ENCODE measurements around the gene DYRK3.

The DYRK3 gene

GRCh38 chr1:206653715-206654459, 18.6 kb downstream of the DYRK3 start:
- H3K9me3 ChIP-seq (replicated peaks; ENCODE audit: low read length) = no peaks in the 10 kb centered on the region
- peaks cover 7% of the 10 kb centered on the region for H3K27me3 ChIP-seq (ENCODE audit: control insufficient read depth, insufficient read depth, low read length)
- peaks cover 6% of the 10 kb centered on the region for H3K4me1 ChIP-seq (ENCODE audit: control insufficient read depth, insufficient read depth, low read length)
- no peak overlapping the region for H3K9ac ChIP-seq (ENCODE audit: low read depth, low read length)
- no peak overlapping the region for H3K4me3 ChIP-seq (ENCODE audit: low read length)
- no peak overlapping the region for H3K4me2 ChIP-seq (ENCODE audit: low read length)
- peaks cover 5% of the 10 kb centered on the region for H3K36me3 ChIP-seq (ENCODE audit: insufficient read depth, low read length)

GRCh38 chr1:206654828-206655227, 19.5 kb downstream of the DYRK3 start:
- no peak overlapping the region for H3K4me3 ChIP-seq (ENCODE audit: low read length)
- no peak overlapping the region for H3K9ac ChIP-seq (ENCODE audit: low read depth, low read length)

GRCh38 chr1:206655471-206655882, 20.1 kb downstream of the DYRK3 start:
- Histone ChIP-seq H3K4me2 (ENCODE audit: low read length) (no peak overlapping the region), H3K9ac (ENCODE audit: low read depth, low read length) (no peak overlapping the region), H3K4me1 (ENCODE audit: control insufficient read depth, insufficient read depth, low read length) (peaks cover 14% of the 10 kb centered on the region), H3K9me3 (replicated peaks; ENCODE audit: low read length) (no peaks in the 10 kb centered on the region), H3K27me3 (ENCODE audit: control insufficient read depth, insufficient read depth, low read length) (peaks cover 7% of the 10 kb centered on the region), H3K4me3 (ENCODE audit: low read length) (no peak overlapping the region), H3K36me3 (ENCODE audit: insufficient read depth, low read length) (peaks cover 5% of the 10 kb centered on the region)

More at GRCh38 chr1:206654828-206655227, 19.5 kb downstream of the DYRK3 start:
- no peaks in the 10 kb centered on the region for H3K9me3 ChIP-seq (replicated peaks; ENCODE audit: low read length)
- H3K27me3 ChIP-seq (ENCODE audit: control insufficient read depth, insufficient read depth, low read length) = peaks cover 7% of the 10 kb centered on the region
- peaks cover 11% of the 10 kb centered on the region for H3K4me1 ChIP-seq (ENCODE audit: control insufficient read depth, insufficient read depth, low read length)
- no peak overlapping the region for H3K4me2 ChIP-seq (ENCODE audit: low read length)
- peaks cover 5% of the 10 kb centered on the region for H3K36me3 ChIP-seq (ENCODE audit: insufficient read depth, low read length)

GRCh38 chr1:206656936-206657335, 21.6 kb downstream of the DYRK3 start:
- Histone ChIP-seq H3K4me1 (ENCODE audit: control insufficient read depth, insufficient read depth, low read length) (peaks cover 14% of the 10 kb centered on the region), H3K36me3 (ENCODE audit: insufficient read depth, low read length) (no peaks in the 10 kb centered on the region), H3K4me3 (ENCODE audit: low read length) (no peak overlapping the region)

GRCh38 chr1:206657751-206658150, 22.4 kb downstream of the DYRK3 start:
- Histone ChIP-seq H3K4me1 (ENCODE audit: control insufficient read depth, insufficient read depth, low read length) (peaks cover 8% of the 10 kb centered on the region), H3K27me3 (ENCODE audit: control insufficient read depth, insufficient read depth, low read length) (peaks cover 21% of the 10 kb centered on the region), H3K9me3 (replicated peaks; ENCODE audit: low read length) (no peaks in the 10 kb centered on the region), H3K4me3 (ENCODE audit: low read length) (no peak overlapping the region), H3K9ac (ENCODE audit: low read depth, low read length) (no peak overlapping the region), H3K36me3 (ENCODE audit: insufficient read depth, low read length) (no peaks in the 10 kb centered on the region), H3K4me2 (ENCODE audit: low read length) (no peak overlapping the region)

More at GRCh38 chr1:206656936-206657335, 21.6 kb downstream of the DYRK3 start:
- H3K9ac ChIP-seq (ENCODE audit: low read depth, low read length) = no peak overlapping the region
- no peak overlapping the region for H3K4me2 ChIP-seq (ENCODE audit: low read length)
- peaks cover 12% of the 10 kb centered on the region for H3K27me3 ChIP-seq (ENCODE audit: control insufficient read depth, insufficient read depth, low read length)
- no peaks in the 10 kb centered on the region for H3K9me3 ChIP-seq (replicated peaks; ENCODE audit: low read length)

- Histone ChIP-seq H3K9me3 (replicated peaks; ENCODE audit: low read length) (no peaks in the 10 kb centered on the region), H3K36me3 (ENCODE audit: insufficient read depth, low read length) (no peaks in the 10 kb centered on the region), H3K27me3 (ENCODE audit: control insufficient read depth, insufficient read depth, low read length) (peaks cover 26% of the 10 kb centered on the region), H3K4me1 (ENCODE audit: control insufficient read depth, insufficient read depth, low read length) (peaks cover 8% of the 10 kb centered on the region), H3K9ac (ENCODE audit: low read depth, low read length) (no peak overlapping the region), H3K4me3 (ENCODE audit: low read length) (no peak overlapping the region), H3K4me2 (ENCODE audit: low read length) (no peak overlapping the region)
Observed at GRCh38 chr1:206658264-206658980, 23.1 kb downstream of the DYRK3 start.

GRCh38 chr1:206658981-206659273, 23.6 kb downstream of the DYRK3 start:
- Histone ChIP-seq H3K9me3 (replicated peaks; ENCODE audit: low read length) (no peaks in the 10 kb centered on the region), H3K4me3 (ENCODE audit: low read length) (no peak overlapping the region), H3K36me3 (ENCODE audit: insufficient read depth, low read length) (no peaks in the 10 kb centered on the region), H3K27me3 (ENCODE audit: control insufficient read depth, insufficient read depth, low read length) (peaks cover 31% of the 10 kb centered on the region), H3K4me2 (ENCODE audit: low read length) (no peak overlapping the region), H3K4me1 (ENCODE audit: control insufficient read depth, insufficient read depth, low read length) (peaks cover 8% of the 10 kb centered on the region), H3K9ac (ENCODE audit: low read depth, low read length) (no peak overlapping the region)

- H3K27me3 ChIP-seq (ENCODE audit: control insufficient read depth, insufficient read depth, low read length) = peaks cover 39% of the 10 kb centered on the region
- no peak overlapping the region for H3K4me2 ChIP-seq (ENCODE audit: low read length)
- H3K9me3 ChIP-seq (replicated peaks; ENCODE audit: low read length) = no peaks in the 10 kb centered on the region
- no peak overlapping the region for H3K4me3 ChIP-seq (ENCODE audit: low read length)
- H3K4me1 ChIP-seq (ENCODE audit: control insufficient read depth, insufficient read depth, low read length) = peaks cover 8% of the 10 kb centered on the region
- no peak overlapping the region for H3K9ac ChIP-seq (ENCODE audit: low read depth, low read length)
- H3K36me3 ChIP-seq (ENCODE audit: insufficient read depth, low read length) = no peaks in the 10 kb centered on the region
Observed at GRCh38 chr1:206660136-206660535, 24.8 kb downstream of the DYRK3 start.

GRCh38 chr1:206661161-206661820, 26.0 kb downstream of the DYRK3 start:
- H3K4me3 ChIP-seq (ENCODE audit: low read length) = no peak overlapping the region
- H3K9ac ChIP-seq (ENCODE audit: low read depth, low read length) = no peak overlapping the region
- no peaks in the 10 kb centered on the region for H3K36me3 ChIP-seq (ENCODE audit: insufficient read depth, low read length)
- peaks cover 50% of the 10 kb centered on the region for H3K27me3 ChIP-seq (ENCODE audit: control insufficient read depth, insufficient read depth, low read length)
- H3K9me3 ChIP-seq (replicated peaks; ENCODE audit: low read length) = no peaks in the 10 kb centered on the region
- peaks cover 8% of the 10 kb centered on the region for H3K4me1 ChIP-seq (ENCODE audit: control insufficient read depth, insufficient read depth, low read length)
- no peak overlapping the region for H3K4me2 ChIP-seq (ENCODE audit: low read length)

GRCh38 chr1:206662396-206663092, 27.2 kb downstream of the DYRK3 start:
- Histone ChIP-seq H3K36me3 (ENCODE audit: insufficient read depth, low read length) (no peaks in the 10 kb centered on the region), H3K4me2 (ENCODE audit: low read length) (no peak overlapping the region), H3K27me3 (ENCODE audit: control insufficient read depth, insufficient read depth, low read length) (peaks cover 49% of the 10 kb centered on the region), H3K4me3 (ENCODE audit: low read length) (no peak overlapping the region), H3K4me1 (ENCODE audit: control insufficient read depth, insufficient read depth, low read length) (peaks cover 8% of the 10 kb centered on the region), H3K9me3 (replicated peaks; ENCODE audit: low read length) (no peaks in the 10 kb centered on the region), H3K9ac (ENCODE audit: low read depth, low read length) (no peak overlapping the region)

- Histone ChIP-seq H3K27me3 (ENCODE audit: control insufficient read depth, insufficient read depth, low read length) (peaks cover 50% of the 10 kb centered on the region), H3K4me2 (ENCODE audit: low read length) (no peak overlapping the region), H3K4me3 (ENCODE audit: low read length) (no peak overlapping the region)
Observed at GRCh38 chr1:206663362-206663761, 28.0 kb downstream of the DYRK3 start.

More at GRCh38 chr1:206663362-206663761, 28.0 kb downstream of the DYRK3 start:
- H3K9ac ChIP-seq (ENCODE audit: low read depth, low read length) = no peak overlapping the region
- no peaks in the 10 kb centered on the region for H3K9me3 ChIP-seq (replicated peaks; ENCODE audit: low read length)
- H3K36me3 ChIP-seq (ENCODE audit: insufficient read depth, low read length) = no peaks in the 10 kb centered on the region
- H3K4me1 ChIP-seq (ENCODE audit: control insufficient read depth, insufficient read depth, low read length) = peaks cover 8% of the 10 kb centered on the region

Data from skeletal muscle satellite cell (primary cell).